Keratinocyte (primary cell): ENCODE measurements around the gene WDCP. TPM values are rescaled to one million over a fixed set of nuclear protein-coding genes. Genes with fewer than 3 reads are reported as not detected.
A peak's percentile ranks its signal among the peaks of the same experiment; 100 is the strongest.

Source experiments
- DNase-seq: peaks from one replicate; pipeline ENCODE4 v3.0.0-alpha.2; 2011; ENCODE audit warnings: low read depth, missing footprints, low spot score
- FAIRE-seq: peaks from 2 replicates; lab custom pipeline; 2011; peaks lifted over from hg19 to GRCh38; lab: Jason Lieb, UNC
- H2AFZ ChIP-seq: 2 replicates; pipeline ENCODE4 v1.6.0; 2012; ENCODE audit warnings: low read length, control low read depth, inconsistent platforms; ENCODE audit not compliant: control insufficient read depth
- H3K27ac ChIP-seq: 2 replicates; pipeline ENCODE4 v1.5.1; 2011; ENCODE audit warnings: low read length; ENCODE audit not compliant: control insufficient read depth, insufficient read depth
- H3K27me3 ChIP-seq: 3 replicates; pipeline ENCODE4 v1.6.0; 2011; ENCODE audit warnings: low read length; ENCODE audit not compliant: control insufficient read depth, insufficient read depth; ENCODE audit errors: extremely low read depth
- H3K36me3 ChIP-seq, 2 experiments: 2 replicates in 1 of 2; 3 replicates in 1 of 2; pipeline ENCODE4 v1.5.1; 2011; ENCODE audit warnings: low read length in 2 of 2, mild to moderate bottlenecking in 1 of 2; ENCODE audit not compliant: control insufficient read depth in 2 of 2, insufficient read depth in 2 of 2; ENCODE audit errors: extremely low read depth in 1 of 2
- H3K4me1 ChIP-seq: 3 replicates; pipeline ENCODE4 v1.5.1; 2011; ENCODE audit warnings: low read length; ENCODE audit not compliant: control insufficient read depth, insufficient read depth; ENCODE audit errors: extremely low read depth
- H3K4me2 ChIP-seq: 3 replicates; pipeline ENCODE4 v1.6.0; 2011; ENCODE audit warnings: low read depth, low read length; ENCODE audit not compliant: control insufficient read depth, insufficient read depth; ENCODE audit errors: extremely low read depth
- H3K4me3 ChIP-seq, 3 experiments: fragments of 200-600 bp in 1 of 3; sonication (generic) in 1 of 3; 2 replicates in 2 of 3; 3 replicates in 1 of 3; pipeline ENCODE4 v1.5.1; 2011 to 2016; ENCODE audit warnings: low read length in 3 of 3, mild to moderate bottlenecking in 3 of 3, control low read depth in 2 of 3, inconsistent platforms in 1 of 3, low read depth in 1 of 3, mixed read lengths in 1 of 3, mixed run types in 1 of 3, moderate library complexity in 1 of 3; ENCODE audit not compliant: control insufficient read depth in 2 of 3, insufficient read depth in 2 of 3; ENCODE audit errors: extremely low read depth in 1 of 3
- H3K79me2 ChIP-seq: 2 replicates; pipeline ENCODE4 v1.6.0; 2012; ENCODE audit warnings: low read length; ENCODE audit not compliant: control insufficient read depth, insufficient read depth
- H3K9ac ChIP-seq: 3 replicates; pipeline ENCODE4 v1.6.0; 2011; ENCODE audit warnings: low read length; ENCODE audit not compliant: control insufficient read depth, insufficient read depth; ENCODE audit errors: extremely low read depth
- H3K9me1 ChIP-seq: 3 replicates; pipeline ENCODE4 v1.6.0; 2011; ENCODE audit warnings: low read length; ENCODE audit not compliant: control insufficient read depth, insufficient read depth; ENCODE audit errors: extremely low read depth
- H3K9me3 ChIP-seq: 2 replicates; pipeline ENCODE4 v1.5.1; 2012; ENCODE audit warnings: low read depth, low read length; ENCODE audit not compliant: control insufficient read depth
- H4K20me1 ChIP-seq: 3 replicates; pipeline ENCODE4 v1.6.0; 2011; ENCODE audit warnings: low read length; ENCODE audit not compliant: control insufficient read depth, insufficient read depth; ENCODE audit errors: extremely low read depth
- EZH2 ChIP-seq: IDR thresholded peaks from one replicate; pipeline ENCODE4 v1.6.1; 2012; ENCODE audit warnings: inconsistent platforms, mild to moderate bottlenecking, low read length, moderate library complexity
- dilution Hi-C: fragments of 300-500 bp; cut with MboI; formaldehyde crosslinking; loops from one replicate; pipeline ENCODE4 v1.7.0; 2020; ENCODE audit warnings: low sequenced_read_pairs; ENCODE audit not compliant: extremely low pct_ligation_motif_present
- polyA plus RNA-seq, 5 experiments: library from polyadenylated mRNA; depleted of rRNA in 3 of 5; stranded (reverse) in 3 of 5; stranded (forward) in 1 of 5; unstranded in 1 of 5; fragments of >200 nt; gene quantifications; 1 replicate in 1 of 5; 2 replicates in 3 of 5; 3 replicates in 1 of 5; pipeline versions ENCODE4 v1.2.1 to v1.2.3, GENCODE V29; 2011 to 2012; ENCODE audit warnings: missing spikeins in 2 of 5, low read depth in 1 of 5, low replicate concordance in 1 of 5
- TF ChIP-seq, protein P1 (sequence below), 3 experiments: IDR thresholded peaks in 1 of 3; conservative IDR thresholded peaks in 1 of 3; optimal IDR thresholded peaks in 1 of 3; 2 replicates in 2 of 3; 3 replicates in 1 of 3; pipeline versions ENCODE3 to v1.5.1; 2011; ENCODE audit warnings: low read length in 3 of 3, mild to moderate bottlenecking in 3 of 3, moderate library complexity in 2 of 3, control low read depth in 1 of 3, inconsistent platforms in 1 of 3; ENCODE audit not compliant: insufficient read depth in 2 of 3; ENCODE audit errors: extremely low read depth in 1 of 3

WDCP gene
- polyA plus RNA-seq, 1 donor (not counting 4 experiments of a cell fraction or from before 2014, with no cell fraction given): 11.0 TPM

DNA sequence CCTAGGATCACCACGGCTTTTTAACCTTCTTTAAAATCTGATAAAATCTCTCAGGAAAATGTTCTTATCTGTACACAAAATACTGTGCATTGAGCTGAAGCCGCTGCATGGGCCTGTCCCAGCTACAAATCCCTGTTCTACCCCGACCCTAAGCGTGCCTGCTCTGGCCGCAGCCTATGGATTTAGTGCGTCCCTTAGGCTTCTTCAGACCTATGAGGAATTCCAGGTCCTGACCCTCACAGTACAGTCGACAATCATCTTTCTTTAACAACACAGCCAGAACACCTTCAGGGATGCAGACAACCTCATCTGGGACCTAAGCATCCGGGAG, 477 bp upstream of the WDCP start:
- Histone ChIP-seq H3K79me2 (peaks cover 10% of the 10 kb centered on the region), H3K9me3 (no peaks in the 10 kb centered on the region), H3K27ac (no peak overlapping the region), H3K4me2 (peak overlapping the region; percentile 67), H3K4me1 (peaks cover 10% of the 10 kb centered on the region), H3K27me3 (no peaks in the 10 kb centered on the region), H3K4me3 (peak overlapping the region in 2 of 3 experiments; percentile 35 to 87), H3K9ac (peak overlapping the region; percentile 28), H3K36me3 (no peaks in the 10 kb centered on the region), H4K20me1 (no peaks in the 10 kb centered on the region), H2AFZ (peak overlapping the region; percentile 83), H3K9me1 (no peaks in the 10 kb centered on the region)
- no peak for FAIRE-seq
- dilution Hi-C loops: no loop called here
- TF ChIP-seq EZH2: no peak
- TF ChIP-seq, protein P1, sequence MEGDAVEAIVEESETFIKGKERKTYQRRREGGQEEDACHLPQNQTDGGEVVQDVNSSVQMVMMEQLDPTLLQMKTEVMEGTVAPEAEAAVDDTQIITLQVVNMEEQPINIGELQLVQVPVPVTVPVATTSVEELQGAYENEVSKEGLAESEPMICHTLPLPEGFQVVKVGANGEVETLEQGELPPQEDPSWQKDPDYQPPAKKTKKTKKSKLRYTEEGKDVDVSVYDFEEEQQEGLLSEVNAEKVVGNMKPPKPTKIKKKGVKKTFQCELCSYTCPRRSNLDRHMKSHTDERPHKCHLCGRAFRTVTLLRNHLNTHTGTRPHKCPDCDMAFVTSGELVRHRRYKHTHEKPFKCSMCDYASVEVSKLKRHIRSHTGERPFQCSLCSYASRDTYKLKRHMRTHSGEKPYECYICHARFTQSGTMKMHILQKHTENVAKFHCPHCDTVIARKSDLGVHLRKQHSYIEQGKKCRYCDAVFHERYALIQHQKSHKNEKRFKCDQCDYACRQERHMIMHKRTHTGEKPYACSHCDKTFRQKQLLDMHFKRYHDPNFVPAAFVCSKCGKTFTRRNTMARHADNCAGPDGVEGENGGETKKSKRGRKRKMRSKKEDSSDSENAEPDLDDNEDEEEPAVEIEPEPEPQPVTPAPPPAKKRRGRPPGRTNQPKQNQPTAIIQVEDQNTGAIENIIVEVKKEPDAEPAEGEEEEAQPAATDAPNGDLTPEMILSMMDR (optimal IDR thresholded peaks at IDR 0.05 in 1 of 3, IDR thresholded peaks at IDR 0.05 in 1 of 3, conservative IDR thresholded peaks at IDR 0.05 in 1 of 3; ENCODE audit: extremely low read depth in 1 of 3, insufficient read depth in 2 of 3, low read length in 3 of 3): no peak
- DNase-seq: no peak

DNA sequence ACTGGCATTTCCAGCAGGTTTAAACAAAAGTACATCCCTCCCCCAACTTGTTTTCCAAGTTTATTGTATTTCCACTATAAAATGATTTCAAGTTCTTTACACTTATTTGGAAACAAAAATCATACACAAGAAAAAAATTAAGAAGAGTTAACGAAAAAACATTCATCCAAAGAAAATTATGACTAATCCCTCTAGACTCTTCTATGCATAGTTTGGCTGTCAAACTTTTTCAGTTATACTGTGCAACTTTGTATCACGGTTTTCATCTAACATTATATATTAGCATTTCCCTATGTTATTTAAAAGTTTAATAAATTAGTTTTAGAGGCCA, 627 bp downstream of the WDCP start:
- dilution Hi-C loops: no loop called here
- TF ChIP-seq, protein P1 (optimal IDR thresholded peaks at IDR 0.05 in 1 of 3, IDR thresholded peaks at IDR 0.05 in 1 of 3, conservative IDR thresholded peaks at IDR 0.05 in 1 of 3; ENCODE audit: extremely low read depth in 1 of 3, insufficient read depth in 2 of 3, low read length in 3 of 3): no peak
- no peak for TF ChIP-seq EZH2
- H3K4me2 ChIP-seq: peak overlapping the region; percentile 71
- H3K9ac ChIP-seq: peak overlapping the region; percentile 74
- H3K9me3 ChIP-seq: no peaks in the 10 kb centered on the region
- H4K20me1 ChIP-seq: no peaks in the 10 kb centered on the region
- H3K79me2 ChIP-seq: peaks cover 10% of the 10 kb centered on the region
- peak overlapping the region; percentile 87 to 90 (median 89) for H3K4me3 ChIP-seq
- no peaks in the 10 kb centered on the region for H3K9me1 ChIP-seq
- peaks cover 10% of the 10 kb centered on the region for H3K4me1 ChIP-seq
- H3K27ac ChIP-seq: peak overlapping the region; percentile 19
- DNase-seq: no peak
- no peaks in the 10 kb centered on the region for H3K27me3 ChIP-seq
- H2AFZ ChIP-seq: peak overlapping the region; percentile 92
- no peak for FAIRE-seq
- H3K36me3 ChIP-seq: no peaks in the 10 kb centered on the region
